Measurements from ENCODE around the gene RARG.
A peak's percentile ranks its signal among the peaks of the same experiment; 100 is the strongest.
"Not testable (repeated sequence)": the region's sequence is repeated elsewhere in the genome, so short reads cannot be mapped to it uniquely, and the experiment has no call there.

RARG gene

DNA sequence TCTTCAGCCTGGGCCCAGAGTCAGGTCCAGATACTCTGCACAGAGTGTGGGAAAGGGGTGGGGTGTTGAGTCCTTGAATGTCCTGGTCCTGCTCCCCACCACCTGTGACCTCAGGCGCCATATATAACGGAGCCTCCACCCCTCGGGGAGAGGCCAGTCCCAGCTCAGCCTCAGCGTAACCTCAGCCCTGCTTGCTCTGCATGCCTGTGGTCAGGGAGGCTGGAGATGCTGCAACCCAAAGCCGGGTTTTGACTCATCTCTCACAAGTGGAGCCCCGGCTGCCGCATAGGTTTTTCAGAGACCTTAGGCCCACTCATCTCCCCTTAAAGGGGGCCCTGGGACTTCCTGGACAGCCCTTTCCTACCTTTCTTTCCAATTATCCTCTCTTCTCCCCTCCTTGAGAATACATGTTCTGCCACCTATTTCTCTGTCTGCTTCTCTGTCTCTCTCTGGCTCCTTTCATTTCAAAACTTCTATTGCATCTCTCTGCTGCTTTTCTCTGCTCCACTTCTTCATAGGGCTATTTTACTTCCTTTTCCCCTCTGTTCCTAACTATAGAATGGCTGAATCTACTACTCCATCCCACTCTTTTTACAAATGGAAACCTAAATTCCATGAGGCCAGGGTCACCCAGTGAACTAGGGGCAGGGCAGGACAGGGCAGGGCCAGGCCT is 26.1 kb downstream of the RARG start:
- TF ChIP-seq, protein P1, sequence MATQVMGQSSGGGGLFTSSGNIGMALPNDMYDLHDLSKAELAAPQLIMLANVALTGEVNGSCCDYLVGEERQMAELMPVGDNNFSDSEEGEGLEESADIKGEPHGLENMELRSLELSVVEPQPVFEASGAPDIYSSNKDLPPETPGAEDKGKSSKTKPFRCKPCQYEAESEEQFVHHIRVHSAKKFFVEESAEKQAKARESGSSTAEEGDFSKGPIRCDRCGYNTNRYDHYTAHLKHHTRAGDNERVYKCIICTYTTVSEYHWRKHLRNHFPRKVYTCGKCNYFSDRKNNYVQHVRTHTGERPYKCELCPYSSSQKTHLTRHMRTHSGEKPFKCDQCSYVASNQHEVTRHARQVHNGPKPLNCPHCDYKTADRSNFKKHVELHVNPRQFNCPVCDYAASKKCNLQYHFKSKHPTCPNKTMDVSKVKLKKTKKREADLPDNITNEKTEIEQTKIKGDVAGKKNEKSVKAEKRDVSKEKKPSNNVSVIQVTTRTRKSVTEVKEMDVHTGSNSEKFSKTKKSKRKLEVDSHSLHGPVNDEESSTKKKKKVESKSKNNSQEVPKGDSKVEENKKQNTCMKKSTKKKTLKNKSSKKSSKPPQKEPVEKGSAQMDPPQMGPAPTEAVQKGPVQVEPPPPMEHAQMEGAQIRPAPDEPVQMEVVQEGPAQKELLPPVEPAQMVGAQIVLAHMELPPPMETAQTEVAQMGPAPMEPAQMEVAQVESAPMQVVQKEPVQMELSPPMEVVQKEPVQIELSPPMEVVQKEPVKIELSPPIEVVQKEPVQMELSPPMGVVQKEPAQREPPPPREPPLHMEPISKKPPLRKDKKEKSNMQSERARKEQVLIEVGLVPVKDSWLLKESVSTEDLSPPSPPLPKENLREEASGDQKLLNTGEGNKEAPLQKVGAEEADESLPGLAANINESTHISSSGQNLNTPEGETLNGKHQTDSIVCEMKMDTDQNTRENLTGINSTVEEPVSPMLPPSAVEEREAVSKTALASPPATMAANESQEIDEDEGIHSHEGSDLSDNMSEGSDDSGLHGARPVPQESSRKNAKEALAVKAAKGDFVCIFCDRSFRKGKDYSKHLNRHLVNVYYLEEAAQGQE (IDR thresholded peaks at IDR 0.05; ENCODE audit: insufficient replicate concordance, low read depth), result no peak
- H3K27ac ChIP-seq (replicated peaks), result peak overlapping the region; percentile 35
- peak overlapping the region; percentile 28 for H3K4me3 ChIP-seq (replicated peaks; ENCODE audit: insufficient read depth, low read length)
- DNase-seq (ENCODE audit: low read depth in 1 of 2, low spot score in 1 of 2), result peak; percentile 71 to 87
- no peaks in the 10 kb centered on the region for H3K27me3 ChIP-seq (ENCODE audit: insufficient read depth, poor library complexity, severe bottlenecking)

DNA sequence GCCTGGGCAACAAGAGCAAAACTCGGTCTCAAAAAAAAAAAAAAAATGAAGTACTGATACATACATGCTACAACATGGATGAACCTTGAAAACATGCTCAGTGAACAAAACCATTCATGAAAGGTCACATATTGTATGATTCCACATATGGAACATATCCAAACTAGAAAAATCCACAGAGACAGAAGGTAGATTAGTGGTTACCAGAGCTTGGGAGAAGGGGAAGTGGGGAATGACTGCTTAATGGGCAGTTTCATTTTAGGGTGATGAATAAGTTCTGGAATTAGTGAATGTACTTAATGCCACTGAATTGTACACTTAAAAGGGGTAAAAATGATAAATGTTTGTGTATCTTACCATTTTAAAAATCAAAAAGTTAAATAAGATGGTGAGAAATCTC is 27.7 kb downstream of the RARG start:
- no peak overlapping the region for H3K27ac ChIP-seq (replicated peaks)
- no peak for DNase-seq (ENCODE audit: low read depth in 1 of 2, low spot score in 1 of 2)
- TF ChIP-seq SPI1 (IDR thresholded peaks at IDR 0.05; ENCODE audit: borderline replicate concordance, low read depth) (peak; percentile 57; the same call in 1 of the 2 replicates), GABPA (IDR thresholded peaks at IDR 0.05; ENCODE audit: low read depth) (no peak)
- H3K27me3 ChIP-seq (ENCODE audit: insufficient read depth, poor library complexity, severe bottlenecking), result no peaks in the 10 kb centered on the region
- no peak overlapping the region for H3K4me3 ChIP-seq (replicated peaks; ENCODE audit: insufficient read depth, low read length)

DNA sequence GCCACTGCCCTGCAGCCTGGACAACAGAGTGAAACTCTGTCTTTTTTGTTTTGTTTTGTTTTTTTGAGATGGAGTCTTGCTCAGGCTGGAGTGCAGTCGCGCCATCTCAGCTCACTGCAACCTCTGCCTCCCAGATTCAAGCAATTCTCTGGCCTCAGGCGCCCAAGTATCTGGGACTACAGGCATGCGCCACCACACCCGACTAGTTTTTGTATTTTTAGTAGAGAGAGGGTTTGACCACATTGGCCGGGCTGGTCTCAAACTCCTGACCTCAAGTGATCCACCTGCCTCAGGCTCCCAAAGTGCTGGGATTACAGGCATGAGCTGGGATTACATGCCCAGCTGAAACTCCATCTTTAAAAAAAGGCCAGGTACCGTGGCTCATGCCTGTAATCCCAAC is 29.7 kb downstream of the RARG start:
- not testable (repeated sequence) for DNase-seq (ENCODE audit: low read depth in 1 of 2, low spot score in 1 of 2); H3K27me3 ChIP-seq (ENCODE audit: insufficient read depth, poor library complexity, severe bottlenecking); H3K4me3 ChIP-seq (replicated peaks; ENCODE audit: insufficient read depth, low read length); H3K27ac ChIP-seq (replicated peaks)

DNA sequence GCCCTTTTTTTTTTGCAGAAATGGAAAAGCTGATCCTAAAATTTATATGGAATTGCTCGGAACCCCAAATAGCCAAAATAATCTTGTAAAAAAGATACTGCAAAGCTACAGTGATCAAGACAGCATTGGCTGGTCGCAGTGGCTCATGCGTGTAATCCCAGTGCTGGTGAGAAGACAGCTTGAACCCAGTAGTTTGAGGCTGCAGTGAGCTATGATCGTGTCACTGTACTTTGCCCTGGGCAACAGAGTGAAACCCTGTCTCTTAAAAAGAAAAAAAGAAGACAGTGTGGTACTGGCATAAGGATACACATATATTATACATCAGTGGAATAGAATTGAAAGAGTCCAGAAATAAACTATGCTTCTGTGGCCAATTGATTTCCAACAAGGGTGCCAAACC is 30.4 kb downstream of the RARG start:
- no peak overlapping the region for H3K4me3 ChIP-seq (replicated peaks; ENCODE audit: insufficient read depth, low read length)
- TF ChIP-seq SPI1 (IDR thresholded peaks at IDR 0.05; ENCODE audit: borderline replicate concordance, low read depth), result no peak
- no peak for DNase-seq (ENCODE audit: low read depth in 1 of 2, low spot score in 1 of 2)

DNA sequence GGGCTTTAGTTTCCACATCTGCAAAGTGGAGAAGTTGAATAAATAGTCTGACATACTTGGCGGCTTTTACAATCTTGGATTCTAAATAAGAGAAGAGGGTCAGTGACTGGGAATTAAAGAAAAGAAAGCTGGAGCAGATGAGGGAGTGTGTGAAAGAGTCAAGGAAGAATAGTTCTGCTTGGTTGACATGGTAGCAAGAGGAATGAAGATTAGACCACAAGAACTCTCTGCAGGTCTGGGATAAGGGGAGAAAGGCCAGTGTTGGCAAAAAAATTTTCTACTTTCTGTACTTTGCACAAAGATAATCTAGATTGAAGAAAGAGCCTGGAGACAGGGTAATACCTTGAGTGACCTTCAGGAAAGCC is 30.9 kb downstream of the RARG start:
- Histone ChIP-seq H3K27ac (replicated peaks) (no peak overlapping the region), H3K27me3 (ENCODE audit: insufficient read depth, poor library complexity, severe bottlenecking) (no peaks in the 10 kb centered on the region), H3K4me3 (replicated peaks; ENCODE audit: insufficient read depth, low read length) (no peak overlapping the region)
- no peak for TF ChIP-seq GABPA (IDR thresholded peaks at IDR 0.05; ENCODE audit: low read depth)
- TF ChIP-seq SPI1 (IDR thresholded peaks at IDR 0.05; ENCODE audit: borderline replicate concordance, low read depth), result no peak
- TF ChIP-seq, protein P2, sequence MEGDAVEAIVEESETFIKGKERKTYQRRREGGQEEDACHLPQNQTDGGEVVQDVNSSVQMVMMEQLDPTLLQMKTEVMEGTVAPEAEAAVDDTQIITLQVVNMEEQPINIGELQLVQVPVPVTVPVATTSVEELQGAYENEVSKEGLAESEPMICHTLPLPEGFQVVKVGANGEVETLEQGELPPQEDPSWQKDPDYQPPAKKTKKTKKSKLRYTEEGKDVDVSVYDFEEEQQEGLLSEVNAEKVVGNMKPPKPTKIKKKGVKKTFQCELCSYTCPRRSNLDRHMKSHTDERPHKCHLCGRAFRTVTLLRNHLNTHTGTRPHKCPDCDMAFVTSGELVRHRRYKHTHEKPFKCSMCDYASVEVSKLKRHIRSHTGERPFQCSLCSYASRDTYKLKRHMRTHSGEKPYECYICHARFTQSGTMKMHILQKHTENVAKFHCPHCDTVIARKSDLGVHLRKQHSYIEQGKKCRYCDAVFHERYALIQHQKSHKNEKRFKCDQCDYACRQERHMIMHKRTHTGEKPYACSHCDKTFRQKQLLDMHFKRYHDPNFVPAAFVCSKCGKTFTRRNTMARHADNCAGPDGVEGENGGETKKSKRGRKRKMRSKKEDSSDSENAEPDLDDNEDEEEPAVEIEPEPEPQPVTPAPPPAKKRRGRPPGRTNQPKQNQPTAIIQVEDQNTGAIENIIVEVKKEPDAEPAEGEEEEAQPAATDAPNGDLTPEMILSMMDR (IDR thresholded peaks at IDR 0.05; ENCODE audit: insufficient read depth, low read length), result no peak
- TF ChIP-seq, protein P1 (IDR thresholded peaks at IDR 0.05; ENCODE audit: insufficient replicate concordance, low read depth), result no peak
- DNase-seq (ENCODE audit: low read depth in 1 of 2, low spot score in 1 of 2), result no peak

More for the DNA sequence above, 30.4 kb downstream of the RARG start:
- H3K27me3 ChIP-seq (ENCODE audit: insufficient read depth, poor library complexity, severe bottlenecking), result no peaks in the 10 kb centered on the region
- no peak overlapping the region for H3K27ac ChIP-seq (replicated peaks)

DNA sequence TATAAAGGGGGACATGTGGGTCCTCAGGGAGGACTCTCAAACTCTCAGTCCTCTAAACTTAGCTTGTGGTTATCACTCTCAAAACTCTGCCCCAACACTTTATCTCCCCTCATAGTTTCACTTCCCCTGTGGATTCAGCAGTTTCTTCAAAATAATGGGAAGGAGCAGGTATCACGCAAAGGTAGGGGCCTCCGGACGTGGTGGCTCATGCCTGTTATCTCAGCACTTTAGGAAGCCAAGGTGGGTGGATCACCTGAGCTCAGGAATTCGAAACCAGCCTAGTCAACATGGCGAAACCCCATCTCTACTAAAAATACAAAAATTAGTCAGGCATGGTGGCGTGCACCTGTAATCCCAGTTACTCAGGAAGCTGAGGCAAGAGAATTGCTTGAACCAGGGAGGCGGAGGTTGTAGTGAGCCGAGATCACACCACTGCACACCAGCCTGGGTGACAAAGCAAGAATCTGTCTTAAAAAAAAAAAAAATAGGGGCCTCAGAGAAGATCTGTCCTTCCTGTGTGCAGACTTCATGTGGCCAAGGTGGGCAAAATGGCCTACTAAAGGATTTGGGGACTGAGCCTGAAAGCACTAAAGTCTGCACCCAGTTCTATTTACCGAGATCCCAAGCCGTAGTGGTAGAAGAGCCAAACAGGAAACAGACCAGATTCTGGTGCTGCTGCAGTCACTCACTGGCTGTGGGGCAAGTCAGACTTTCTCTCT is 31.4 kb downstream of the RARG start:
- DNase-seq (ENCODE audit: low read depth in 1 of 2, low spot score in 1 of 2), result peak in 1 of 2 experiments; percentile 51
- Histone ChIP-seq H3K27me3 (ENCODE audit: insufficient read depth, poor library complexity, severe bottlenecking) (no peaks in the 10 kb centered on the region), H3K4me3 (replicated peaks; ENCODE audit: insufficient read depth, low read length) (no peak overlapping the region), H3K27ac (replicated peaks) (no peak overlapping the region)
- no peak for TF ChIP-seq GABPA (IDR thresholded peaks at IDR 0.05; ENCODE audit: low read depth)
- no peak for TF ChIP-seq POLR2AphosphoS5 (IDR thresholded peaks at IDR 0.05; ENCODE audit: low read depth)
- TF ChIP-seq, protein P1 (IDR thresholded peaks at IDR 0.05; ENCODE audit: insufficient replicate concordance, low read depth), result no peak
- TF ChIP-seq, protein P2 (IDR thresholded peaks at IDR 0.05; ENCODE audit: insufficient read depth, low read length), result no peak
- no peak for TF ChIP-seq SPI1 (IDR thresholded peaks at IDR 0.05; ENCODE audit: borderline replicate concordance, low read depth)
